ENCODE measurements around the gene VSNL1.

- TF ChIP-seq CTCF (IDR thresholded peaks at IDR 0.05), result no peak
- TF ChIP-seq EZH2 (IDR thresholded peaks at IDR 0.05; ENCODE audit: borderline replicate concordance, insufficient read depth, low read depth, low read length, poor library complexity, severe bottlenecking), result no peak
Observed at GRCh38 chr2:17517481-17518211, 22.9 kb upstream of the VSNL1 start.

Measured in B cell (primary cell).